Activated CD8-positive, alpha-beta T cell treated with anti-CD3 and anti-CD28 coated beads for 36 hours (primary cell): ENCODE data around the gene SPTB. TPM values are rescaled to one million over a fixed set of nuclear protein-coding genes. Genes with fewer than 3 reads are reported as not detected.

Experiments used
- ATAC-seq: fragments of 200-7000 bp; cut with Tn5 transposase; one replicate; pipeline ENCODE4 v1.10.0; 2021; ENCODE audit warnings: mild to moderate bottlenecking, moderate library complexity
- CTCF ChIA-PET: fragments of 350-600 bp; sonication (Branson Sonifier 250); formaldehyde crosslinking; loops from one replicate; lab custom pipeline; 2021; ENCODE audit warnings: antibody characterized with exemption; lab: Charles Lee
- POLR2A ChIA-PET: fragments of 350-600 bp; sonication (Branson Sonifier 250); formaldehyde crosslinking; loops from one replicate; lab custom pipeline; 2021; ENCODE audit warnings: antibody characterized with exemption; lab: Charles Lee
- DNase-seq: peaks from one replicate; pipeline ENCODE4 v3.0.0-alpha.2; 2020
- H3K27ac Mint-ChIP-seq: one replicate; pipeline ENCODE4 v1.8.0; 2021; ENCODE audit warnings: mild to moderate bottlenecking, mixed read lengths
- H3K27me3 Mint-ChIP-seq: one replicate; pipeline ENCODE4 v1.8.0; 2021; ENCODE audit warnings: mixed read lengths
- H3K36me3 Mint-ChIP-seq: one replicate; pipeline ENCODE4 v1.8.0; 2021; ENCODE audit warnings: low read depth, mixed read lengths
- H3K4me1 Mint-ChIP-seq: one replicate; pipeline ENCODE4 v1.8.0; 2021; ENCODE audit warnings: low read depth, mixed read lengths
- H3K4me3 Mint-ChIP-seq: one replicate; pipeline ENCODE4 v1.8.0; 2021; ENCODE audit warnings: mild to moderate bottlenecking, moderate library complexity, mixed read lengths
- H3K9me3 Mint-ChIP-seq: one replicate; pipeline ENCODE4 v1.8.0; 2021; ENCODE audit warnings: mixed read lengths
- CTCF ChIP-seq: fragments of 200-600 bp; IDR thresholded peaks from one replicate; pipeline ENCODE4 v1.8.0; 2022; ENCODE audit warnings: antibody characterized with exemption, mild to moderate bottlenecking
- intact Hi-C: fragments of 100-400 bp; cut with micrococcal nuclease; formaldehyde crosslinking; loops from one replicate; pipeline ENCODE4 v1.10.0; 2022
- total RNA-seq, 2 experiments: library from RNA; stranded (reverse); gene quantifications; one replicate each; pipeline ENCODE4 v1.2.3, GENCODE V29; 2021

Gene SPTB
- total RNA-seq, 2 experiments from 2014 or later: 0.07 to 0.27 TPM

- POLR2A ChIA-PET: interaction anchor here (0.6 to 1.4 kb wide), 4 partner anchors 9 to 217 kb away, joined by 3 read pairs; no protein-coding TSS in a partner anchor
- Mint-ChIP-seq H3K4me1 (peaks cover 2% of the 10 kb centered on the region), H3K27me3 (peaks cover 3% of the 10 kb centered on the region), H3K36me3 (no peaks in the 10 kb centered on the region), H3K27ac (no peak overlapping the region), H3K9me3 (no peaks in the 10 kb centered on the region), H3K4me3 (no peak overlapping the region)
- DNase-seq (peak; percentile 39), ATAC-seq (peak; percentile 89)
- TF ChIP-seq CTCF: peak; percentile 69
- intact Hi-C loops: loop anchor here (5.0 kb wide), 2 partner anchors 70 to 130 kb away; no protein-coding TSS in a partner anchor
- CTCF ChIA-PET: interaction anchor here (0.6 to 4.7 kb wide), 51 partner anchors 11 to 462 kb away, joined by 3 to 209 read pairs (median 6); partner anchors contain the start of genes CHURC1, FNTB, PLEKHG3 and SPTB
Observed at GRCh38 chr14:64891839-64892375, 12.2 kb upstream of the SPTB start.

GRCh38 chr14:64891173-64891838 lies 11.6 kb upstream of the SPTB start:
- no peak for TF ChIP-seq CTCF
- H3K4me1 Mint-ChIP-seq: peaks cover 2% of the 10 kb centered on the region
- no peak overlapping the region for H3K4me3 Mint-ChIP-seq
- intact Hi-C loops: loop anchor here (5.0 kb wide), 2 partner anchors 69 to 129 kb away; no protein-coding TSS in a partner anchor
- CTCF ChIA-PET: interaction anchor here (0.8 to 4.7 kb wide), 49 partner anchors 12 to 461 kb away, joined by 3 to 209 read pairs (median 6); partner anchors contain the start of genes CHURC1, FNTB, PLEKHG3 and SPTB
- no peaks in the 10 kb centered on the region for H3K9me3 Mint-ChIP-seq
- no peaks in the 10 kb centered on the region for H3K36me3 Mint-ChIP-seq
- H3K27ac Mint-ChIP-seq: no peak overlapping the region
- no peak for DNase-seq
- peaks cover 3% of the 10 kb centered on the region for H3K27me3 Mint-ChIP-seq
- no peak for ATAC-seq
- POLR2A ChIA-PET: interaction anchor here (0.7 kb wide), 2 partner anchors 63 to 68 kb away, joined by 3 read pairs; no protein-coding TSS in a partner anchor

DNA sequence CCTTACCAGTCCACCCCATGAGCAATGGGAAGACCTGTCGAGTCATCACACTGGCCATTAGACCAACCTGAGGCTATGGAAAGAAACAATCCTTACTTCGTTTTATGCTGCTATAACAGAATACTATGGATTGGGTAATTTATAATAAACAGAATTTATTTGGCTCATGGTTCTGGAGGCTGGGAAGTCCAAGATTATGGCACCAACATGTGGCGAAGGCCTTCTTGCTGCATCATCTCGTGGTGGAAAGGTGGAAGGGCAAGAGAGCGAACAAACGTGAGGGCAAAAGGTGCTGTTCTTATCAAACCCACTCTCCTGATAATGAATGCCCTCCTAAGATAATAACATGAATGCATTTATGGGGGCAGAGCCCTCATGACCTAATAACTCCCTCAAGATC lies 9.6 kb upstream of the SPTB start:
- CTCF ChIA-PET: interaction anchor here (4.2 to 4.7 kb wide), 2 partner anchors 65 to 88 kb away, joined by 44 to 209 read pairs; no protein-coding TSS in a partner anchor

DNA sequence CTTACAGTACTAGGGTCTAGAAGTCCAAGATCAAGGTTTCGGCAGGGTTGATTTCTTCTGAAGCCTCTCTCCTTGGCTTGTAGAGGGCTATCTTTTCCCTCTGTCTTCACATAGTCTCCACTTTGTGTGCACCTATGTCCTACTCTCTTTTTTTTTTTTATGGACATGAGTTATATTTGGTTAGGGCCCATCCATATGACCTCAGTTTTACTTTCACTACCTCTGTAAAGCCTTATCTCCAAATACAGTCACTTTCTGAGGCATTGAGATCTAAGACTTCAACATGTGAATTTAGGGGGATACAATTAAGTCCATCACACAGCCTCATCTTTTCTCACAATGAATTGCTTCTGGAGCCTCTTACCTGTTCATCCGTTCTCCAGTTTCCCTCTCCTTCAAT lies 5.9 kb upstream of the SPTB start:
- POLR2A ChIA-PET: no interaction called here
- DNase-seq (no peak), ATAC-seq (no peak)
- H3K36me3 Mint-ChIP-seq: no peaks in the 10 kb centered on the region
- no peak for TF ChIP-seq CTCF
- no peak overlapping the region for H3K4me3 Mint-ChIP-seq
- no peak overlapping the region for H3K27ac Mint-ChIP-seq
- H3K4me1 Mint-ChIP-seq: no peaks in the 10 kb centered on the region
- peaks cover 24% of the 10 kb centered on the region for H3K27me3 Mint-ChIP-seq
- CTCF ChIA-PET: no interaction called here
- H3K9me3 Mint-ChIP-seq: no peaks in the 10 kb centered on the region
- intact Hi-C loops: no loop called here

More for the DNA sequence above, 9.6 kb upstream of the SPTB start:
- H3K4me3 Mint-ChIP-seq: no peak overlapping the region
- H3K27ac Mint-ChIP-seq: no peak overlapping the region
- no peaks in the 10 kb centered on the region for H3K36me3 Mint-ChIP-seq
- ATAC-seq (no peak), DNase-seq (no peak)
- intact Hi-C loops: no loop called here
- peaks cover 2% of the 10 kb centered on the region for H3K4me1 Mint-ChIP-seq
- POLR2A ChIA-PET: no interaction called here
- H3K9me3 Mint-ChIP-seq: no peaks in the 10 kb centered on the region
- H3K27me3 Mint-ChIP-seq: peaks cover 6% of the 10 kb centered on the region
- no peak for TF ChIP-seq CTCF
